ENCODE results near the gene ITGB3.

DNA sequence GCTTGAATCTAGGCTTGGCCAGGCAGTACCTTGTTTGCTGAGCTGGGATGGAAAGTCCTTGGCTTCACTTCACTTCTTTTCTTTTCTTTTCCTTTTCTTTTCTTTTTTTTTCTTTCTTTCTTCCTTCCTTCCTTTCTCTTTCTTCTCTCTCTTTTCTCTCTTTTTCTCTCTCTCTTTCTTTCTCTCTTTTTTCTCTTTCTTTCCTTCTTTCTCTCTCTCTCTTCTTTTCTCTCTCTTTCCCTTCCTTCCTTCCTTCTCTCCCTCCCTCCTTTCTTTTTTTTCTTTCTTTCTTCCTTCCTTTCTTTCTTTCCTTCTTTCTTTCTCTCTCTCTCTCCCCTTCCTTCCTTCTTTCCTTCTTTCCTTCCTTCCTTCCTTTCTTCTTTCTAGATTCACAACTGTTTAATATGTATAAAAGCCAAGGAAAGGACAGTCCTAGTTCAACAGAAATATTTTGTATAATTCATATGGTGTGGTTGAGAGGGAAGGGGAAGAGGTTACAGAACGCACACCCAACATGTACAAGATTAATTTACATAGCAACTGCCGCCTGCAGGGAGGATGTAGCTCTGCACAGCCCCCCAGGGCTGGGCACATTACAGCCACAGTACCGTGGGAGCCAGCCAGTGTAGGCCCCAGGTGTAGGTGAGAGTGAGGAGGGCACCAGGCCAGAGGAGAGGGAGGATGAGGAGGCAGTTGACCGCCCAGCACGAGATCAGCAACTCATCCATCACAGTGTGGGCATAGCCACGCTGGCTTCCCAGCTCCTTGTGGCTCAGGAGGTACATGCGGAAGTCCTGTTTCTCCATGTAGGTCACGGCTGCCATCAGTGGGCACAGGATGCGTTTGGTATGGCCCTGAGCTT lies 9.7 kb upstream of the ITGB3 start:
- TF ChIP-seq POLR2A (IDR thresholded peaks at IDR 0.05; ENCODE audit: low read depth, low read length) (no peak), POLR2AphosphoS5 (IDR thresholded peaks at IDR 0.05; ENCODE audit: low read depth, low read length) (no peak), SPI1 (IDR thresholded peaks at IDR 0.05; ENCODE audit: low read depth, low read length) (no peak), PAX5 (IDR thresholded peaks at IDR 0.05; ENCODE audit: insufficient read depth, low read length, severe bottlenecking) (no peak), TAF1 (IDR thresholded peaks at IDR 0.05; ENCODE audit: low read depth, low read length) (no peak)

Measured in GM12891 (cell line).